ENCODE data around the gene PCSK5.

Gene PCSK5

DNA sequence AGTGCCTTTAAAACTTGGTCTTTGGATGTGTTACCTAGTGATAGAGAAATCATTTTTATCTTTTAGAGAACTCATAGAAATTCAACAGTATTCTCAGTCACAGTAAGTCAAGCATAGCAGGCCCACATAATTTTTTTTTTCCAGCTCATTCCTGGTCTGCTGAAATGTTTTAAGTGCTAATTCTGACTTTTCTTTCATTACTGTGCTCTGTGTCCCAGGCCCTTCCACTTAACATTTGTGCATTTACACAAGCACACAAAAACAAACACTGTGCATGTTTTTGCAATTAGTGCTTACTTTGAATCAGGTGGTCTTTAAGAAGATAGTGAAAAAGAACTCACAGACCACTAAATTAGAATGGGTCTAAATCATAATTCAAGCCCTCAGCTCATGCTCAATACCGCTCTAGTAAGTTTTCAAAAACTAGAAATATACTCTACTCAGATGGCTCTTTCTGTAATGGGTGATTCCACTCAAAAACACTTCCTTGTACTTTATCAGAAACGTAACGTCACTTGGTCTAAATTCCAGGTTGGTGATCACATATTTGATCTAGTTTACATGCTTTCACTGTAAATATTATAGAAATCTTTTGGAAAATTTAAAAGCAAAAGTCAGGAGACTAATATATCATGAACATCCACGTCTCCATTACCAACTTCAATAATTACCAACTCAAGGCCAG is 107.8 kb downstream of the PCSK5 start:
- no peaks in the 10 kb centered on the region for H3K27me3 ChIP-seq (ENCODE audit: control insufficient read depth in 1 of 2, insufficient read depth in 1 of 2, low read length in 2 of 2)
- WGBS: 88% methylated on average over 2 of the region's 4 CpGs
- no peak overlapping the region for H3K18ac ChIP-seq (ENCODE audit: low read depth in 1 of 2, low read length in 2 of 2)
- no peak overlapping the region for H3K4me2 ChIP-seq (ENCODE audit: low read length, poor library complexity, severe bottlenecking)
- no peak overlapping the region for H3K9ac ChIP-seq (ENCODE audit: low read length)
- no peak overlapping the region for H2AK5ac ChIP-seq (ENCODE audit: low read length, severe bottlenecking)
- no peak overlapping the region for H2BK15ac ChIP-seq (ENCODE audit: low read depth, poor library complexity, severe bottlenecking)
- no peak overlapping the region for H2AFZ ChIP-seq (ENCODE audit: low read depth, low read length)
- no peak overlapping the region for H3K4me3 ChIP-seq (ENCODE audit: insufficient read depth in 1 of 2, low read depth in 1 of 2, low read length in 2 of 2)
- H2BK5ac ChIP-seq (ENCODE audit: low read depth, low read length, poor library complexity, severe bottlenecking): no peak overlapping the region
- no peak for DNase-seq
- H3K4ac ChIP-seq (ENCODE audit: low read depth in 1 of 2, low read length in 2 of 2): no peak overlapping the region
- peaks cover 2% of the 10 kb centered on the region for H3K79me1 ChIP-seq (replicated peaks; ENCODE audit: low read length, poor library complexity, severe bottlenecking)
- no peak overlapping the region for H3K23ac ChIP-seq (ENCODE audit: low read length in 2 of 2)
- no peak overlapping the region for H3K14ac ChIP-seq (ENCODE audit: low read length in 2 of 2)
- H3K36me3 ChIP-seq (ENCODE audit: control insufficient read depth in 1 of 2, insufficient read depth in 2 of 2, low read depth in 1 of 2, low read length in 2 of 2): no peaks in the 10 kb centered on the region
- no peaks in the 10 kb centered on the region for H3K9me3 ChIP-seq (ENCODE audit: control insufficient read depth, low read length)
- H3K27ac ChIP-seq (ENCODE audit: low read length, poor library complexity, severe bottlenecking): no peak overlapping the region
- H2BK120ac ChIP-seq (ENCODE audit: low read depth, low read length): no peak overlapping the region
- no peak overlapping the region for H4K91ac ChIP-seq (ENCODE audit: low read length)
- no peaks in the 10 kb centered on the region for H3K4me1 ChIP-seq (ENCODE audit: control insufficient read depth, insufficient read depth, low read depth, low read length)
- no peak overlapping the region for H4K8ac ChIP-seq (ENCODE audit: low read length)
- no peak overlapping the region for H2BK12ac ChIP-seq (ENCODE audit: low read length in 2 of 2)

GRCh38 chr9:76001459-76001858 is 111.0 kb downstream of the PCSK5 start:
- DNase-seq: no peak
- no peaks in the 10 kb centered on the region for H3K36me3 ChIP-seq (ENCODE audit: control insufficient read depth in 1 of 2, insufficient read depth in 2 of 2, low read depth in 1 of 2, low read length in 2 of 2)
- H3K79me1 ChIP-seq (replicated peaks; ENCODE audit: low read length, poor library complexity, severe bottlenecking): peaks cover 2% of the 10 kb centered on the region
- no peak overlapping the region for H2BK120ac ChIP-seq (ENCODE audit: low read depth, low read length)
- no peak overlapping the region for H3K27ac ChIP-seq (ENCODE audit: low read length, poor library complexity, severe bottlenecking)
- no peak overlapping the region for H2AK5ac ChIP-seq (ENCODE audit: low read length, severe bottlenecking)
- no peak overlapping the region for H3K4me3 ChIP-seq (ENCODE audit: insufficient read depth in 1 of 2, low read depth in 1 of 2, low read length in 2 of 2)
- H2AFZ ChIP-seq (ENCODE audit: low read depth, low read length): no peak overlapping the region
- no CpG with 5 or more reads among the region's 2 CpGs for whole genome bisulfite sequencing
- H4K91ac ChIP-seq (ENCODE audit: low read length): no peak overlapping the region
- H3K18ac ChIP-seq (ENCODE audit: low read depth in 1 of 2, low read length in 2 of 2): no peak overlapping the region
- no peaks in the 10 kb centered on the region for H3K9me3 ChIP-seq (ENCODE audit: control insufficient read depth, low read length)
- no peak overlapping the region for H2BK12ac ChIP-seq (ENCODE audit: low read length in 2 of 2)
- no peak overlapping the region for H2BK5ac ChIP-seq (ENCODE audit: low read depth, low read length, poor library complexity, severe bottlenecking)
- no peak overlapping the region for H2BK15ac ChIP-seq (ENCODE audit: low read depth, poor library complexity, severe bottlenecking)
- no peak overlapping the region for H3K4me2 ChIP-seq (ENCODE audit: low read length, poor library complexity, severe bottlenecking)
- no peak overlapping the region for H3K4ac ChIP-seq (ENCODE audit: low read depth in 1 of 2, low read length in 2 of 2)
- H3K9ac ChIP-seq (ENCODE audit: low read length): no peak overlapping the region
- no peak overlapping the region for H3K14ac ChIP-seq (ENCODE audit: low read length in 2 of 2)
- no peaks in the 10 kb centered on the region for H3K4me1 ChIP-seq (ENCODE audit: control insufficient read depth, insufficient read depth, low read depth, low read length)
- H4K8ac ChIP-seq (ENCODE audit: low read length): no peak overlapping the region
- no peaks in the 10 kb centered on the region for H3K27me3 ChIP-seq (ENCODE audit: control insufficient read depth in 1 of 2, insufficient read depth in 1 of 2, low read length in 2 of 2)
- no peak overlapping the region for H3K23ac ChIP-seq (ENCODE audit: low read length in 2 of 2)

- Histone ChIP-seq H3K79me1 (replicated peaks; ENCODE audit: low read length, poor library complexity, severe bottlenecking) (peaks cover 2% of the 10 kb centered on the region), H3K36me3 (ENCODE audit: control insufficient read depth in 1 of 2, insufficient read depth in 2 of 2, low read depth in 1 of 2, low read length in 2 of 2) (no peaks in the 10 kb centered on the region), H2BK12ac (ENCODE audit: low read length in 2 of 2) (no peak overlapping the region), H3K14ac (ENCODE audit: low read length in 2 of 2) (no peak overlapping the region), H3K4me2 (ENCODE audit: low read length, poor library complexity, severe bottlenecking) (no peak overlapping the region), H3K4me3 (ENCODE audit: insufficient read depth in 1 of 2, low read depth in 1 of 2, low read length in 2 of 2) (no peak overlapping the region), H2AFZ (ENCODE audit: low read depth, low read length) (no peak overlapping the region), H3K23ac (ENCODE audit: low read length in 2 of 2) (no peak overlapping the region), H3K18ac (ENCODE audit: low read depth in 1 of 2, low read length in 2 of 2) (no peak overlapping the region), H3K27ac (ENCODE audit: low read length, poor library complexity, severe bottlenecking) (no peak overlapping the region), H3K4me1 (ENCODE audit: control insufficient read depth, insufficient read depth, low read depth, low read length) (no peaks in the 10 kb centered on the region), H4K8ac (ENCODE audit: low read length) (no peak overlapping the region), H2BK5ac (ENCODE audit: low read depth, low read length, poor library complexity, severe bottlenecking) (no peak overlapping the region), H4K91ac (ENCODE audit: low read length) (no peak overlapping the region), H3K27me3 (ENCODE audit: control insufficient read depth in 1 of 2, insufficient read depth in 1 of 2, low read length in 2 of 2) (no peaks in the 10 kb centered on the region), H2AK5ac (ENCODE audit: low read length, severe bottlenecking) (no peak overlapping the region), H3K4ac (ENCODE audit: low read depth in 1 of 2, low read length in 2 of 2) (no peak overlapping the region), H3K9ac (ENCODE audit: low read length) (no peak overlapping the region), H2BK120ac (ENCODE audit: low read depth, low read length) (no peak overlapping the region), H2BK15ac (ENCODE audit: low read depth, poor library complexity, severe bottlenecking) (no peak overlapping the region), H3K9me3 (ENCODE audit: control insufficient read depth, low read length) (no peaks in the 10 kb centered on the region)
- WGBS: 76% methylated on average over 4 of the region's 5 CpGs
- DNase-seq: no peak
Observed at GRCh38 chr9:76003041-76003440, 112.6 kb downstream of the PCSK5 start.

- Histone ChIP-seq H2BK5ac (ENCODE audit: low read depth, low read length, poor library complexity, severe bottlenecking) (no peak overlapping the region), H3K4ac (ENCODE audit: low read depth in 1 of 2, low read length in 2 of 2) (no peak overlapping the region), H3K4me3 (ENCODE audit: insufficient read depth in 1 of 2, low read depth in 1 of 2, low read length in 2 of 2) (no peak overlapping the region), H2BK120ac (ENCODE audit: low read depth, low read length) (no peak overlapping the region), H3K14ac (ENCODE audit: low read length in 2 of 2) (no peak overlapping the region), H3K18ac (ENCODE audit: low read depth in 1 of 2, low read length in 2 of 2) (no peak overlapping the region), H3K27me3 (ENCODE audit: control insufficient read depth in 1 of 2, insufficient read depth in 1 of 2, low read length in 2 of 2) (no peaks in the 10 kb centered on the region), H2AK5ac (ENCODE audit: low read length, severe bottlenecking) (no peak overlapping the region), H3K9me3 (ENCODE audit: control insufficient read depth, low read length) (no peaks in the 10 kb centered on the region), H3K4me1 (ENCODE audit: control insufficient read depth, insufficient read depth, low read depth, low read length) (no peaks in the 10 kb centered on the region), H3K4me2 (ENCODE audit: low read length, poor library complexity, severe bottlenecking) (no peak overlapping the region), H3K23ac (ENCODE audit: low read length in 2 of 2) (no peak overlapping the region), H3K36me3 (ENCODE audit: control insufficient read depth in 1 of 2, insufficient read depth in 2 of 2, low read depth in 1 of 2, low read length in 2 of 2) (no peaks in the 10 kb centered on the region), H4K8ac (ENCODE audit: low read length) (no peak overlapping the region), H3K9ac (ENCODE audit: low read length) (no peak overlapping the region), H2AFZ (ENCODE audit: low read depth, low read length) (no peak overlapping the region), H3K79me1 (replicated peaks; ENCODE audit: low read length, poor library complexity, severe bottlenecking) (peaks cover 2% of the 10 kb centered on the region), H2BK12ac (ENCODE audit: low read length in 2 of 2) (no peak overlapping the region), H2BK15ac (ENCODE audit: low read depth, poor library complexity, severe bottlenecking) (no peak overlapping the region), H3K27ac (ENCODE audit: low read length, poor library complexity, severe bottlenecking) (no peak overlapping the region), H4K91ac (ENCODE audit: low read length) (no peak overlapping the region)
- no peak for DNase-seq
- WGBS: no CpG with 5 or more reads among the region's 1 CpG
Observed at GRCh38 chr9:76004526-76004925, 114.1 kb downstream of the PCSK5 start.
